GM12801 (cell line): Measurements from ENCODE around the gene NAA35.

ENCODE experiments used
- CTCF ChIP-seq: IDR thresholded peaks from one replicate; pipeline ENCODE4 v1.5.1; 2011; ENCODE audit warnings: control low read depth; ENCODE audit not compliant: insufficient read length; ENCODE audit errors: extremely low read depth

Gene NAA35

GRCh38 chr9:86062845-86063693 lies 122.1 kb downstream of the NAA35 start:
- no peak for TF ChIP-seq CTCF

GRCh38 chr9:86064220-86064619 lies 123.3 kb downstream of the NAA35 start:
- no peak for TF ChIP-seq CTCF

GRCh38 chr9:86069206-86069869 lies 128.4 kb downstream of the NAA35 start:
- no peak for TF ChIP-seq CTCF
